22Rv1 (cell line): ENCODE results near the gene TMEM53.

Source experiments
- CTCF ChIP-seq: fragments of 450-650 bp; IDR thresholded peaks from 2 replicates; pipeline ENCODE4 v1.5.1; 2017; ENCODE audit warnings: mild to moderate bottlenecking
- ZFX ChIP-seq: fragments of 450-650 bp; IDR thresholded peaks from 2 replicates; pipeline ENCODE4 v1.6.1; 2017; ENCODE audit warnings: antibody characterized with exemption, borderline replicate concordance

- TF ChIP-seq CTCF (no peak), ZFX (no peak)
Measured at GRCh38 chr1:44720281-44720680, 46.0 kb upstream of the TMEM53 start.
